GM18861 (cell line): ENCODE data around the gene TBX4.
"Not testable (repeated sequence)": the region's sequence is repeated elsewhere in the genome, so short reads cannot be mapped to it uniquely, and the experiment has no call there.

ENCODE experiments used
- ATAC-seq: cut with Tn5 transposase; IDR thresholded peaks from one replicate; pipeline ENCODE4 v1.9.1; 2021; ENCODE audit not compliant: unreplicated experiment

TBX4 gene

GRCh38 chr17:61427567-61427966 is 24.7 kb upstream of the TBX4 start:
- ATAC-seq = no peak

GRCh38 chr17:61429274-61429673 is 22.9 kb upstream of the TBX4 start:
- ATAC-seq = no peak

DNA sequence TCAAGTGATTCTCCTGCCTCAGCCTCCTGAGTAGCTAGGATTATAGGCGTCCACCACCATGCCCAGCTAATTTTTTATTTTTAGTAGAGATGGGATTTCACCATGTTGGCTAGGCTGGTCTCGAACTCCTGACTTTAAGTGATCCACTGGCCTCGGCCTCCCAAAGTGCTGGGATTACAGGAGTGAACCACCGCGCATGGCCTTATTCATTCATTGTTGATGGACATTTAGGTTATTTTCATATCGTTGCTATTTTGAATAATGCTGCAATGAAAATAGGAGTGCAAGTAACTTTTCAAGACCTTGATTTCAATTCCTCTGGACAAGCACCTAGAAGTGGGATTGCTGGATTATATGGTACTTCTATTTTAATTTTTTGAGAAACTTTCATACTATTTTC is 22.4 kb upstream of the TBX4 start:
- not testable (repeated sequence) for ATAC-seq

DNA sequence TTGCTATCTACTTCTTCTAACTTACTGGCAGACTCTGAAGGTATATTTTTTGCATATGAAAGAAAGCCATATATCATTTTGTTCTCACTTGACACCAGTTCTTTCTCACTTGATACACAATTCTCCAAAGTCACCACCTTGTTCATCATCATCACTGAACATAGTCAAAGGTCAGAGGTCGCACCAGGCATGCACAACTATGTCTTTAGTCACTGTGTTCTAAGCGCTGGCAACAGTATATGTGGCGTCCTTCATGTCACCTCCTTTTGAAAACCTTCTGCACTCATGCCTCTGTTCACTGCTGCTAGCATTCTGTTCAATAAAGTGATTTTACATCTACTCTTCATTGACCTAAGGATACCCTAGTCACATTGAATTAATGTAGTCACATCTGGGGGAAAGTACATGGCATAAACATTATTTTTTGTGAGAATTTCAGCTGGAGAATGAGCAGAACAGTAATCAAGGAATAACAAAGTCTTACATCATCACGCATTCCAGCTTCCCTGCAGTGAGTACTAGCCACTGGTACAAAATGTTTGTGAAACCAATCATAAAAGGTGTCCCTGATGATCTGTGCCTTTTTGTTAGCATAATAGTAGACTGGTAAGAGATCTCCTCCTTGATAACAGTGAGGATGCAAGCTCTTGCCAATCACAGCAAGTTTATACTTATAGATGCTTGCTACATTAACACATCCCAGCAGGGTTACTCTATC is 20.5 kb upstream of the TBX4 start:
- ATAC-seq = no peak

GRCh38 chr17:61436273-61436672 is 15.9 kb upstream of the TBX4 start:
- no peak for ATAC-seq

- ATAC-seq = no peak
Observed at GRCh38 chr17:61436995-61437704, 15.1 kb upstream of the TBX4 start.

GRCh38 chr17:61440697-61441096 is 11.5 kb upstream of the TBX4 start:
- ATAC-seq = no peak

DNA sequence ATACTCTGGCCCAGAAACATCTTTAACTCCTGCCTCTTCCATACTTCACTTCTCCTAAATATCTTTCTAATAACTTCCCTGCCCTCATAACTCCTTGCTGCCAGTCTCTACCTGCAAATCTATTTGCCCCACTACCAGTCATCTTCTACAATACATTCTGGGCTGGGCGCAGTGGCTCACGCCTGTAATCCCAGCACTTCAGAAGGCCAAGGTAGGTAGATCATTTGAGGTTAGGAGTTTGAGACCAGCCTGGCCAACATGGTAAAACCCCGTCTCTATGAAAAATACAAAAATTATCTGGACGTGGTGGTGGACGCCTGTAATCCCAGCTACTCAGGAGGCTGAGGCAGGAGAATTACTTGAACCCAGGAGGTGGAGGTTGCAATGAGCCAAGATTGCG is 10.7 kb upstream of the TBX4 start:
- not testable (repeated sequence) for ATAC-seq

DNA sequence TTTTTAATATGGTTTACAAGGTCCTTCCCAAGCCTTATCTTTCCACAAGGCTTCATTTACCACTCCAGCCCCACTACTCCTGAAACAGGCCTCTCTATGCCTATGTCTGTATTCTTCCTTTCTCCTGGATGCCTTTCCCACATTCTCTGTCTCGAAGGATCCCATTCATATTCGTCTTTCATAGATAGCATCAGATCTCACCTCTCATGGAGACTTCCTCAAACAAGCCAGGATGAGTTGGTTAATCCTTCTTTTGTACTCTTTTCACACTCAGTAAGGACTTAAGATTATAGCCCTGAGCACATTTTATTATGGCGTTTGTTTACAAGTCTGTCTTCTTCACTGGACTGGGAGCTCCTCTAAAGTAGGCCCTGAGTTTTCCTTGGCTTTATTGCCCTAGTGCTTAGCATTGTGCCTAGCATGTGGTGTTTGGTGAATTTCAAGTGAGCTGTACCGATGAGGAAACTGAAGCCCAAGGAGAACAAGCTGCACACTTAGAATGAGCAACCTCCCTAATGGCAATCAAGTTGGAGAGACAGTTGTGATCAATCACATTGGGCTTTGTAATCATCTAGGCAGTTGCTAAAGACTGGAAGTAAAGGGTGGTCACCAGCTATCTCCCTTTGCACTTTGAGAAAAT is 10.0 kb upstream of the TBX4 start:
- ATAC-seq = no peak

DNA sequence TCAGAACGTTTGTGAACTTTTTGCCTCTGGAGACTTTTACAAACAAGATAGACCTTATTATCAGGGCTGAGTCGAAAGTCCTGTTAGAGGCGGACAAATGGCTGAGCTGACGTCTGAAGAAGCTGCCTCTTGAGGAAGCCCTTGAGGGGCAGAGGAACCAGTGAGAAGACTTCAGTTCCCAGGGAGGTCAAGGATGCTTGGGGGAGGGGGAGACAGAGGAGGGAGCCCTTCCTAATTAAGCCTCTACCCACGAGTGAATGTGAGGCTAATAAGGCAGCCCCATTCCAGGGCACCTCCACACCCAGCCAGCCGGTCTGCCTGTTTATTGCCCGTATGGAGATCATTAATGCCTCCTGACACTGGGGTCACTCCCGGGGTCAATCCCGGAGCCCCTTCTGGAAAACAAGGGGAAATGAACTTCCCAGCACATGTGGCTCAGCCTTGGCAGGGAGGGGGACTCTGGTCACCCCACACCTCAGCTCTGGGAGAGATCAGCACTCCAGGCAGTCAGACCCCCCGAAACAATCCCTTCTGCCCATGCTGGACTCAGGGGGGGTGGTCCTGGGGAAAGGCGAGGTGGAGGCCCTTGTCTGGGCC is 9.2 kb upstream of the TBX4 start:
- ATAC-seq = no peak

GRCh38 chr17:61443475-61443882 is 8.7 kb upstream of the TBX4 start:
- no peak for ATAC-seq

- no peak for ATAC-seq
Observed at GRCh38 chr17:61444075-61444474, 8.1 kb upstream of the TBX4 start.

DNA sequence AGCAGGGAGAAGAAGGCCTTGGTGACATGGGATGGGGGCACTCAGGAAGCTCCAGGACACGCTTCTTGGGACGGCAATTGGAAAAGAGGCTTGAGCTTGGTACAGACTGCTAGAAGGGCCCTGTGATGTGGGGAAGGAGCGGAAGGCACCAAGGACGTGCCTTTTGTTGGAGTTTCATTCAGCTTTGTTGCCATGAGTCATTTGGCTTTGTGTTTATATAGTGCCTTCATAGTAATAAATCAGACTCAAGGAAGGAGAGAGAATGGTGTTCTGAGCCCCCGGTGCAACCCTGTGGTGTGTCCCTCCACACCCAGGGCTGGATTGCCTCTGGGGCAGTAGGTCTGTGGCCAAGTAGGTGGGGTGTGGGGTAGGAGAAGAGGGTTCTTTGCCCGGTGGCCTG is 7.4 kb upstream of the TBX4 start:
- no peak for ATAC-seq

GRCh38 chr17:61447358-61447757 is 4.9 kb upstream of the TBX4 start:
- no peak for ATAC-seq

DNA sequence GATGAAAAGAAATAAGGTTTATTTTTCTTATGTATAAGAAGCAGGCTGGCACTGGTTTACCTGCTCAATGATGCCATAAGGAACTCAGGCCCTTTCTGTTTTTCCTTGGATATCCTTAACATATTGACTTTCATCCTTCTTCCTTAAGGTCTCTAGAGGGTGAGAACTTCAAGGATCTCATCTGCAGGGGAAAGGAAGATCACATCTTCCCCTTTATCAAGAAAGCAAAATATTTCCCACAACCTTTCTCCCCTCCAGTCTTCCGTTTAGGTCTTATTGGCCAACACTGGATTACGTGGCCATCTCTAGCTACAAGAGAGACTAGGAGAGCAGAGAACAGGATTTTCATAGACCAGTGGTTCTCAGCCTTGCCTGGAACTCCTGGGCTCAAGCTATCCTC is 4.2 kb upstream of the TBX4 start:
- no peak for ATAC-seq

GRCh38 chr17:61449140-61449539 is 3.1 kb upstream of the TBX4 start:
- ATAC-seq = not testable (repeated sequence)

DNA sequence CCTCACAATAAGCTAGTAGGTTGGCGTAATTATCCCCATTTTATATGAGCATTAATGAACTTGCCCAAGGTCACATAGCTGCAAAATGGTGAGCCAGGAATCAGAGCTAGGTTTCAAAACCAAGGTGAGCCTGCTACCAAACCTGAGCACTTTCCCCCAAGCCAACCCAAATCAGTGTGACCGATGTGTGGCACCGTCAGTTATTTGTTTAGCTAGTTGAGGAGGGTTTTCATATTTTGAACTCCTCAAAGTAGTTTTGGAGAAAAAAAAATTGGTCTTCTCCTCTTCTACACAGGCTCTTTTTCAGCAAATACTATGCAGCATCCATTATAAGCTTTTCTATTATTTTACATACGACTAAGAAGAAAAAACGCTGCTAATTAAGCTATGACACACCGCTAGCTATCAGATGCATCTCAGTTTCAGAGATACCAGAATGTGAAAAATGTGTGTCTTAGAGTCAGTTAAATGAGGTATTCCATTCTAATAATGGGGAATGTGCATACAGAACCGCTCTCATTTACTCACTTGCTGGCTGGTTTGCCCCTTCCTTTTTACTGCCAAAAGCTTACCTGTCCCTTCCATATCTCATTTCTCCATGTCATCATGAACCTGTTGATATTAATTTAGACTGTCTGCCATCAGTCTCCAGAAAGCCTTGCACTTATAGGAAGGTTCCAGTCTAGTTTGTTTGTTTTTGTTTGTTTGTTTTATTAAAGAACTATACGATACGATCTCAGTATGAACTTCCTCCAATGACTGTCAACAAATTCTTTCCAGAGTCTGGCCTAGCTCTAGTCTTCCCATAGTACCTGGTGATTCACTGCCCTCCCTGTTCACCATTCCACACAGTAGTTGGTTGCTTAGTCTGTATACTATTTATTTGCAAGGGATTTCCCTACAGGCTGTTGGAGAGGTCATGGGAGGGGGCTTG is 2.2 kb upstream of the TBX4 start:
- no peak for ATAC-seq

DNA sequence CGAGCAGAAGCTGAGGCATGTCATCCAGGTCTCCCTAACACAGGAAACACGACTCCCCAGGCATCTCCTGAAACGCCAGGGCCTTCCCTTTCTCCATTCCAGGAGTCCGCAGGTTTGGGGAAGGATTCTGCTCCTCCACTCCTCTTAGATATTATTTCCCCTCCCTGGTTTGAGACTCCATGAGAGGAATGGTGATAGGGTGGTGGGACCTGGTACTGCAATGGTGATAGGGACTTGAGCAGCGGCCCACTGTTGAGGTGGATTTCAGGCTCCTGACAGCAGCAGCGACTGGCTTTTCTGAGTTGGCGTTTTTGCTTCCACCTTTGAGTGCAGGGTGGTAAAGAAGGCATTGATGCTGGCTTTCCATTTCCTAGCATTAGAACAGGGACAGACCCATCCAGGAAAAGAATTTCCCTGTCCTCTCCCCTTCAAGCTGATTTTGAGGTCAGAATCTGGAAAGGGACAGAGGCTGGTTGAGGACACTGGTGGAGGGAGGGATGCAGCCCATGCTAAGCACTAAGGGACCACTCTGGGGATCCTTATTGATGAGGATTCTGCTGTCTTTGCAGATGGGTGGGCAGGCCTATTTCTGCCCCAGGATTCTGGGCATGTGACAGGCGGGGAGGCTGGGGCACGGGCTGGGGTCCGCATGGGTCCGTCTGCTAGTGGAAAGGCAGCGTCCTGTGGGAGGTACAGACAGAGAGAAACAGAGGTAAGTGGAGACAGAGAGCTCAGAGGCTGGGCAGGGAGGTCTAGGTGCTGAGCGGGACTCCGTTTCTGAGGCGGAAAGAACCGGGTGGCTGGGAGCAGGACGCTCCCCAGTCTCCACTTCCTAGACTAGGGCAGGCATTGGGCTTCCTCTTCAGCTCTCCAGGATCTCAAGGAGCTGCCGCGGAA is 1.3 kb upstream of the TBX4 start:
- ATAC-seq = no peak

DNA sequence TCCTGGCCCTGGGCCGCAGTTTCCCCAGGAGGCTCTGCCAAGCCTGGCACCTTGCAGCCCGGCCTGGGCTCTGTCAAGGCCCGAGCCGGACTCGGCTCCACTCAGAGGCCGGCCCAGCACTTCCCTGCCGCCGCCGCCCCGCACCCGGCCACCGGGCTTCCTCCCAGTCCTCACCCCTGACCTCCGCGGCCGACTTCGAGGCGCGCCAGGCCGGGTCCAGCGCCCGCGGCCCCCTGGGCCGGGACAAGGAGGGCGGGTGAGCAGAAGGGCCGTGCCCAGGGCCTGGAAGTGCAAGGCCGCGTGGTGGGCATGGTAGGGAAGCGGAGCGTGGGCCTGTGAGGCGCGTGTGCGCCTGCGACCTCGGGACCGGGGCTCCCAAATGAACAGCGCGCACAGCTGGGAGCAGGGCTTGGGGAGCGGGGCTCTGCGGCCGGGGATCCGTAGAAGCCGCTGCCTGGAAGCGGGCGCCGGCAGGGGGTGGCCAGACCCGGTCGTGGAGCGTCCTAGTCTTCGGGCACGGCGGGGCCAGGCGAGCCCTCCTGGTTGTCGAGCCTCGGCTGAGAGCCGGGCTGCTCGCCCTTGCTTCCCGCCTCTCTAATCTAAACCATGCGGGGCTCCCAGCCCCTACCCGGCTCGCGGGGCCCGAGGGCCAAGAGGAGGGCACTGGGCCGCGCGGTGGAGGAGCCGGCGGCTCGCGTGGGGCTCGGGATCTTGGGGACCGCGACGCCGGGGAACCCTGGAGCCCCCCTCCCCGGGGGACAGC is 503 bp upstream of the TBX4 start:
- no peak for ATAC-seq
